Endothelial cell (in vitro differentiated cells): ENCODE results near the gene RELN. TPM values are rescaled to one million over a fixed set of nuclear protein-coding genes. Genes with fewer than 3 reads are reported as not detected.

ENCODE experiments used
- DNase-seq: peaks from one replicate; pipeline ENCODE4 v3.0.0; 2021; ENCODE audit warnings: low spot score
- H3K27ac Mint-ChIP-seq: one replicate; pipeline ENCODE4 v1.8.0; 2021; ENCODE audit warnings: mixed read lengths, inconsistent platforms; ENCODE audit not compliant: unreplicated experiment
- H3K27me3 Mint-ChIP-seq: one replicate; pipeline ENCODE4 v1.8.0; 2021; ENCODE audit warnings: mild to moderate bottlenecking, moderate library complexity, mixed read lengths, inconsistent platforms; ENCODE audit not compliant: unreplicated experiment
- H3K36me3 Mint-ChIP-seq: one replicate; pipeline ENCODE4 v1.8.0; 2021; ENCODE audit warnings: mild to moderate bottlenecking, low read depth, mixed read lengths, inconsistent platforms; ENCODE audit not compliant: unreplicated experiment
- H3K4me1 Mint-ChIP-seq: one replicate; pipeline ENCODE4 v1.8.0; 2021; ENCODE audit warnings: mild to moderate bottlenecking, mixed read lengths, inconsistent platforms; ENCODE audit not compliant: unreplicated experiment
- H3K4me3 Mint-ChIP-seq: one replicate; pipeline ENCODE4 v1.8.0; 2021; ENCODE audit warnings: mild to moderate bottlenecking, mixed read lengths, inconsistent platforms; ENCODE audit not compliant: unreplicated experiment
- H3K9me3 Mint-ChIP-seq: one replicate; pipeline ENCODE4 v1.8.0; 2021; ENCODE audit warnings: mixed read lengths, inconsistent platforms; ENCODE audit not compliant: unreplicated experiment
- CTCF ChIP-seq: fragments of 200-600 bp; sonication (generic); IDR thresholded peaks from one replicate; pipeline ENCODE4 v1.5.0; 2021; ENCODE audit warnings: antibody characterized with exemption; ENCODE audit not compliant: unreplicated experiment
- total RNA-seq: library from RNA; stranded (reverse); fragmentation: NEBNext Ultra II Directional; extraction: Animal tissue kit (Norgen Biotek cat#: 25700); gene quantifications from one replicate; pipeline ENCODE4 v1.2.1, GENCODE V29; 2021; ENCODE audit not compliant: unreplicated experiment

The RELN gene
- total RNA-seq, 1 donor from 2014 or later: 2.3 TPM

DNA sequence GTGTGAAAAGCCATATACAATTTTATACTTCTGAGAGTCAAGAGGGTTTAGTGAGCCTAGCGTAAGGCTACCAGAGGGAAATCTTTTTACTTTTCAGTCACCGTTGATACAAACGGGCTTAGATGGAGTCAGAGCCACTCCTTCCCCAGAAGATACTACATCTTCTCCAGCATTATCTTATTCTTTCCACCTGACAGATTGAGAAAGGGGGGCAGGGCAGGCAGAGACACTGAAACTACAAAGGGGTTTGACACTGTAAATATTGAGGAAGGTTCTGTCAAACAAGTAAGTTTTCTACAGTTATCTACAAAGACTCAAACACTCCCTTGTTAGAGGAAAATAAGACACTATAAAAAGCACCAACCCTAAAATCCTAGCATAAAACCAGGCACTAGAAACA is 100.0 kb downstream of the RELN start:
- H3K4me3 Mint-ChIP-seq: no peak overlapping the region
- no peak overlapping the region for H3K27ac Mint-ChIP-seq
- DNase-seq: no peak
- no peaks in the 10 kb centered on the region for H3K36me3 Mint-ChIP-seq
- H3K4me1 Mint-ChIP-seq: no peaks in the 10 kb centered on the region
- no peak for TF ChIP-seq CTCF
- H3K27me3 Mint-ChIP-seq: no peaks in the 10 kb centered on the region
- H3K9me3 Mint-ChIP-seq: no peaks in the 10 kb centered on the region

- Mint-ChIP-seq H3K4me3 (no peak overlapping the region), H3K9me3 (no peaks in the 10 kb centered on the region), H3K27me3 (no peaks in the 10 kb centered on the region), H3K4me1 (no peaks in the 10 kb centered on the region), H3K36me3 (no peaks in the 10 kb centered on the region), H3K27ac (no peak overlapping the region)
- DNase-seq: no peak
- no peak for TF ChIP-seq CTCF
These were observed 100.8 kb downstream of the RELN start for GRCh38 chr7:103888603-103889153.

- H3K27ac Mint-ChIP-seq: no peak overlapping the region
- no peak for DNase-seq
- H3K4me3 Mint-ChIP-seq: no peak overlapping the region
- H3K4me1 Mint-ChIP-seq: no peaks in the 10 kb centered on the region
- no peak for TF ChIP-seq CTCF
- H3K27me3 Mint-ChIP-seq: no peaks in the 10 kb centered on the region
- no peaks in the 10 kb centered on the region for H3K36me3 Mint-ChIP-seq
- H3K9me3 Mint-ChIP-seq: no peaks in the 10 kb centered on the region
These were observed 101.4 kb downstream of the RELN start for GRCh38 chr7:103887853-103888602.

GRCh38 chr7:103887050-103887449 is 102.4 kb downstream of the RELN start:
- no peaks in the 10 kb centered on the region for H3K9me3 Mint-ChIP-seq
- no peak for TF ChIP-seq CTCF
- no peaks in the 10 kb centered on the region for H3K4me1 Mint-ChIP-seq
- no peaks in the 10 kb centered on the region for H3K36me3 Mint-ChIP-seq
- DNase-seq: no peak
- no peak overlapping the region for H3K4me3 Mint-ChIP-seq
- no peak overlapping the region for H3K27ac Mint-ChIP-seq
- no peaks in the 10 kb centered on the region for H3K27me3 Mint-ChIP-seq

- Mint-ChIP-seq H3K4me1 (peaks cover 15% of the 10 kb centered on the region), H3K27me3 (no peaks in the 10 kb centered on the region), H3K27ac (no peak overlapping the region)
These were observed 109.4 kb downstream of the RELN start for GRCh38 chr7:103879928-103880600.

More at GRCh38 chr7:103879928-103880600, 109.4 kb downstream of the RELN start:
- no peak for TF ChIP-seq CTCF
- Mint-ChIP-seq H3K36me3 (no peaks in the 10 kb centered on the region), H3K4me3 (no peak overlapping the region), H3K9me3 (no peaks in the 10 kb centered on the region)
- no peak for DNase-seq
